ENCODE measurements around the gene ZBTB40. TPM values are rescaled to one million over a fixed set of nuclear protein-coding genes. Genes with fewer than 3 reads are reported as not detected.

The ZBTB40 gene
- total and polyA plus RNA-seq, 2 of the 13 experiments (the other 11 are each of a cell fraction or from before 2014, with no cell fraction given): 8.8 to 16.5 TPM

- TF ChIP-seq CEBPZ (IDR thresholded peaks at IDR 0.05; ENCODE audit: low read length): no peak
- no peak for TF ChIP-seq RBFOX2 (IDR thresholded peaks at IDR 0.05; ENCODE audit: low read depth, low read length)
- TF ChIP-seq ZFP1 (CRISPR knock-in tag; IDR thresholded peaks at IDR 0.05): no peak
- TF ChIP-seq ZMYM3 (CRISPR knock-in tag; IDR thresholded peaks at IDR 0.05): peak; percentile 66
- no peak for TF ChIP-seq ZNF205 (CRISPR knock-in tag; IDR thresholded peaks at IDR 0.05)
- 0 out of 2 replicates have a peak, but pooled peaks have one; percentile 69 for TF ChIP-seq ZNF33B (CRISPR knock-in tag; IDR thresholded peaks at IDR 0.05)
- no peak for TF ChIP-seq ZNF496 (CRISPR knock-in tag; IDR thresholded peaks at IDR 0.05; ENCODE audit: insufficient replicate concordance)
- no peak for TF ChIP-seq LRRFIP1 (CRISPR knock-in tag; conservative IDR thresholded peaks at IDR 0.05)
- TF ChIP-seq SIN3B (IDR thresholded peaks at IDR 0.05; ENCODE audit: low read length): no peak
- TF ChIP-seq XRCC5 (optimal IDR thresholded peaks at IDR 0.05; ENCODE audit: low read length): peak; percentile 49
- 0 out of 2 replicates have a peak, but pooled peaks have one; percentile 49 for TF ChIP-seq MIXL1 (CRISPR knock-in tag; IDR thresholded peaks at IDR 0.05)
- TF ChIP-seq LBX2 (CRISPR knock-in tag; IDR thresholded peaks at IDR 0.05; ENCODE audit: borderline replicate concordance): no peak
- TF ChIP-seq RBM22 (optimal IDR thresholded peaks at IDR 0.05; ENCODE audit: low read length): no peak
- no peak for TF ChIP-seq ZFYVE20 (CRISPR knock-in tag; IDR thresholded peaks at IDR 0.05; ENCODE audit: borderline replicate concordance, low read depth)
- no peak for TF ChIP-seq ONECUT2 (CRISPR knock-in tag; IDR thresholded peaks at IDR 0.05)
- TF ChIP-seq ATF4 (CRISPR knock-in tag; IDR thresholded peaks at IDR 0.05): no peak
- TF ChIP-seq RBAK (CRISPR knock-in tag; IDR thresholded peaks at IDR 0.05): no peak
Observed at GRCh38 chr1:22414244-22414751, 37.4 kb upstream of the ZBTB40 start (continued).

Measured in HepG2 (cell line).